ENCODE data around the gene TMC6. TPM values are rescaled to one million over a fixed set of nuclear protein-coding genes. Genes with fewer than 3 reads are reported as not detected.
"Not testable (repeated sequence)": the region's sequence is repeated elsewhere in the genome, so short reads cannot be mapped to it uniquely, and the experiment has no call there.

TMC6 gene
- total and polyA plus RNA-seq, 12 donors: 22.8 to 109 (median 69.1) TPM

DNA sequence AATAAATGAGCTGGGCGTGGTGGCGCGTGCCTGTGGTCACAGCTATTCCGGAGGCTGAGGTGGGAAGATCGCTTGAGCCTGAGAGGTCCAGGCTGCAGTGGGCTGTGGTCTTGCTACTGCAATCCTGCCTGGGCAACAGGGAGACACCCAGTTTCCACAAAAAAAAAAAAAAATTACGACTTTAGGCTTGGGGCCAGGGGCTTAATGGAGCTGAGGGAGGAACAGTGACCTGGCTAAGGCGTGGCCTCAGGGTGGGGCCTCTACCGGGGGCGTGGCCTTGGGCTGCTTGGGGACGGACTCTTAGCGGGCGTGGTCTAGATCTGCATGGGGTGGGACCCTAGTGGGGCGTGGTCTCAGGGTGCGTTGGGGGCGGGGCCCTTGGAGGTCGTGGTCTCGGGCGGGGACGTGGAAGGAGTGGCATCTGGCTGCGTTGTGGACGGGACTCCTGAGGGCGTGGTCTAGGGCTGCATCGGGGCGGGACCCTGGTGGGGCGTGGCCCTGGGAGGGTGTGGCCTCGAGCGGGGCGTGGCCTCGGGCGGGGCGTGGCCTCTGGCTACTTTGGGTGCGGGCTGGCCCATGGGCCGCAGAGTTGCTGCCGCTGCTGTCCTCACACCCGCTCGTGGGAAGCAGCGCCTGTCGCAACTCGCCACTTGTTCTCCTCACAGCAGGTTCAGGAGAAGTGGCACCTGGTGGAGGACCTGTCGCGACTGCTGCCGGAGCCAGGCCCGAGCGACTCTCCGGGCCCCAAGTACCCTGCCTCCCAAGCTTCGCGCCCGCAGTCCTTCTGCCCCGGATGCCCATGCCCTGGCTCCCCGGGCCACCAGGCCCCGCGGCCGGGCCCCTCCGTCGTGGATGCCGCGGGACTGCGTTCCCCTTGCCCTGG is 11.9 kb upstream of the TMC6 start:
- Histone ChIP-seq H3K36me3 (peaks cover 0 to 28% (median 0%) of the 10 kb centered on the region in 9 donors), H3K4me3 (peak overlapping the region in 1 of 10 donors; percentile 20), H3K4me1 (peaks cover 14 to 66% (median 40%) of the 10 kb centered on the region in 9 donors), H3K27me3 (no peaks in the 10 kb centered on the region), H3K27ac (peak overlapping the region in 1 of 10 donors; percentile 58), H3K9me3 (no peaks in the 10 kb centered on the region)
- DNase-seq (peak; percentile 81 to 91), ATAC-seq (peak; percentile 63 to 90 (median 79))
- intact Hi-C loops (cut with DNase I): loop anchor here in 1 of 10 donors (5.0 kb wide), 1 partner anchor 37 kb away; no protein-coding TSS in a partner anchor
- no peak for TF ChIP-seq CTCF (IDR thresholded peaks at IDR 0.05)
- WGBS, 2 donors: 31 to 34% methylated on average over 58 of the region's 58 CpGs

DNA sequence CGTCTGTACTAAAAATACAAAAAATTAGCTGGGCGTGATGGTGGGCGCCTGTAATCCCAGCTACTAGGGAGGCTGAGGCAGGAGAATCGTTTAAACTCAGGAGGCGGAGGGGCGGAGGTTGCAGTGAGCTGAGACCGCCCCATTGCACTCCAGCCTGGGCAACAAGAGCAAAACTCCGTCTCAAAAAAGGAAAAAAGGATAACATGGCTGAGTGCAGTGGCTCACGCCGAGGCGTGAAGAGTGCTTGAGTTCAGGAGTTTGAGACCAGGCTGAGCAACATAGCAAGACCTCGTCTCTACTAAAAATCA is 11.3 kb upstream of the TMC6 start:
- DNase-seq, H3K9me3 ChIP-seq, H3K4me3 ChIP-seq, H3K27me3 ChIP-seq, ATAC-seq: not testable (repeated sequence)
- peaks cover 8 to 60% (median 34%) of the 10 kb centered on the region in 9 donors for H3K4me1 ChIP-seq
- peaks cover 0 to 34% (median 0%) of the 10 kb centered on the region in 9 donors for H3K36me3 ChIP-seq
- WGBS, 2 donors: 92 to 95% methylated on average over 12 of the region's 12 CpGs
- H3K27ac ChIP-seq: peak overlapping the region in 1 of 10 donors; percentile 46
- intact Hi-C loops (cut with DNase I): loop anchor here in 1 of 10 donors (5.0 kb wide), 1 partner anchor 37 kb away; no protein-coding TSS in a partner anchor

GRCh38 chr17:78138204-78139060 is 9.9 kb upstream of the TMC6 start:
- no peak for DNase-seq
- H3K27me3 ChIP-seq: no peaks in the 10 kb centered on the region
- H3K9me3 ChIP-seq: no peaks in the 10 kb centered on the region
- intact Hi-C loops (cut with DNase I): no loop called here
- 88% methylated on average over 17 of the region's 17 CpGs for WGBS, 2 donors
- TF ChIP-seq CTCF (IDR thresholded peaks at IDR 0.05): no peak
- no peak overlapping the region for H3K27ac ChIP-seq
- H3K4me3 ChIP-seq: no peak overlapping the region
- peaks cover 0 to 47% (median 0%) of the 10 kb centered on the region in 9 donors for H3K36me3 ChIP-seq
- no peak for ATAC-seq
- peaks cover 0 to 60% (median 27%) of the 10 kb centered on the region in 9 donors for H3K4me1 ChIP-seq

DNA sequence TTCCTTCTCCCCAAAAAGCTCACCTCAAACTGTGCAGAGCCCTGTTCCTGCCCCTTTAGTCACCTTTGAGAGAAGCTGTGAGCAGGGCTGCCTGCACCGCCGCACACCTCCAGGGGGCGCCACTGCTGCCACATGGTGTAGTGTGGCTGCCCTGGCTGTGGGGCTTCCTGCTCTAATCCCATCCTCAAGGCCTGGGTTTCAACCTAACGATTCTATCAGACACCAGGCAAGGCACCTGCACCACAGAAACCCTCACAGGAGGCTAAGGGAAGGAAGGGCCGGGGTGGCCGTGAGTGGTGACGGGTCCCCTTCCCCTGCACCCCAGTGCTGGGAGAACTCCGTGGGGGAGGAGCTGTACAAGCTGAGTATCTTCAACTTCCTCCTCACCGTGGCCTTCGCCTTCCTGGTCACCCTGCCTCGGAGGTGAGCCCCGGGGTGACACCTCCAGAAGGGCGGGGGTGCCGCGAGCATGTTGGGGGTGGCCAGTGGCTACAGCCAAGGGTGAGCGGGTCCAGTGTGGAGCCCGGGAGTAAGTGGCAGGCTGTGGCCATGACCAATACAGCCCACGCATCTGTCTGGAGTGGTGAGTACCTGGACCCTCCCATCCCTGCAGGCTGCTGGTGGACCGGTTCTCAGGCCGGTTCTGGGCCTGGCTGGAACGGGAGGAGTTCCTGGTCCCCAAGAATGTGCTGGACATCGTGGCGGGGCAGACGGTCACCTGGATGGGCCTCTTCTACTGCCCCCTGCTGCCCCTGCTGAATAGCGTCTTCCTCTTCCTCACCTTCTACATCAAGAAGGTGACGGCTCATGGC is 9.0 kb upstream of the TMC6 start:
- 67 to 69% methylated on average over 26 of the region's 26 CpGs for WGBS, 2 donors
- Histone ChIP-seq H3K27ac (peak overlapping the region in 1 of 10 donors; percentile 44), H3K4me1 (peaks cover 0 to 65% (median 24%) of the 10 kb centered on the region in 9 donors), H3K36me3 (peaks cover 0 to 50% (median 0%) of the 10 kb centered on the region in 9 donors), H3K4me3 (peak overlapping the region in 1 of 10 donors; percentile 5), H3K27me3 (no peaks in the 10 kb centered on the region), H3K9me3 (no peaks in the 10 kb centered on the region)
- intact Hi-C loops (cut with DNase I): no loop called here
- peak in 7 of 9 donors; percentile 10 to 39 (median 23) for TF ChIP-seq CTCF (IDR thresholded peaks at IDR 0.05)
- DNase-seq: no peak
- no peak for ATAC-seq
